HCT116 (cell line): ENCODE data around the gene ADK.

Experiments used
- CEBPB ChIP-seq: IDR thresholded peaks from 2 replicates; pipeline ENCODE4 v1.6.1; 2012; ENCODE audit warnings: low read depth
- CTCF ChIP-seq, 3 experiments: fragments of 200-600 bp in 1 of 3; sonication (generic) in 1 of 3; IDR thresholded peaks in 2 of 3; conservative IDR thresholded peaks in 1 of 3; 2 replicates each; pipeline ENCODE4 v1.5.1; 2012 to 2017; ENCODE audit warnings: low read depth in 2 of 3, low read length in 2 of 3, antibody characterized with exemption in 1 of 3, borderline replicate concordance in 1 of 3, control low read depth in 1 of 3, mild to moderate bottlenecking in 1 of 3, mixed read lengths in 1 of 3, mixed run types in 1 of 3, moderate library complexity in 1 of 3; ENCODE audit not compliant: insufficient read depth in 1 of 3
- ELF1 ChIP-seq: IDR thresholded peaks from 2 replicates; pipeline ENCODE4 v1.6.1; 2012; ENCODE audit warnings: low read depth, borderline replicate concordance
- EZH2phosphoT487 ChIP-seq: fragments of 200-600 bp; IDR thresholded peaks from 2 replicates; pipeline ENCODE4 v1.6.1; 2018; ENCODE audit warnings: antibody characterized with exemption, borderline replicate concordance
- JUND ChIP-seq: IDR thresholded peaks from 2 replicates; pipeline ENCODE4 v1.6.1; 2012
- MAX ChIP-seq: IDR thresholded peaks from 2 replicates; pipeline ENCODE4 v1.6.1; 2012
- POLR2AphosphoS5 ChIP-seq: IDR thresholded peaks from 2 replicates; pipeline ENCODE4 v1.6.1; 2011; ENCODE audit warnings: mild to moderate bottlenecking, low read depth, low read length, moderate library complexity
- REST ChIP-seq: IDR thresholded peaks from 2 replicates; pipeline ENCODE4 v1.6.1; 2012; ENCODE audit warnings: low read depth
- SP1 ChIP-seq: IDR thresholded peaks from 2 replicates; pipeline ENCODE4 v1.6.1; 2012; ENCODE audit warnings: low read depth
- SRF ChIP-seq: IDR thresholded peaks from 2 replicates; pipeline ENCODE4 v1.6.1; 2012; ENCODE audit warnings: low read depth
- TCF7L2 ChIP-seq: IDR thresholded peaks from 2 replicates; pipeline ENCODE4 v1.7.0; 2011; ENCODE audit warnings: borderline replicate concordance, inconsistent platforms; ENCODE audit not compliant: insufficient read depth, insufficient read length; ENCODE audit errors: extremely low read depth
- YY1 ChIP-seq: IDR thresholded peaks from 2 replicates; pipeline ENCODE4 v1.6.1; 2011; ENCODE audit warnings: low read length, low read depth, moderate library complexity, mild to moderate bottlenecking; ENCODE audit not compliant: insufficient replicate concordance; ENCODE audit errors: extremely low read depth

GRCh38 chr10:74361678-74362077, 210.7 kb downstream of the ADK start:
- TF ChIP-seq CEBPB (no peak), CTCF (IDR thresholded peaks at IDR 0.05 in 2 of 3, conservative IDR thresholded peaks at IDR 0.05 in 1 of 3; ENCODE audit: borderline replicate concordance in 1 of 3, insufficient read depth in 1 of 3, low read depth in 2 of 3, low read length in 2 of 3) (no peak), ELF1 (no peak), SP1 (no peak), JUND (no peak), SRF (no peak), TCF7L2 (no peak), MAX (no peak), EZH2phosphoT487 (no peak), YY1 (no peak), POLR2AphosphoS5 (no peak), REST (no peak)
